ENCODE data around the gene CACNA1C.

DNA sequence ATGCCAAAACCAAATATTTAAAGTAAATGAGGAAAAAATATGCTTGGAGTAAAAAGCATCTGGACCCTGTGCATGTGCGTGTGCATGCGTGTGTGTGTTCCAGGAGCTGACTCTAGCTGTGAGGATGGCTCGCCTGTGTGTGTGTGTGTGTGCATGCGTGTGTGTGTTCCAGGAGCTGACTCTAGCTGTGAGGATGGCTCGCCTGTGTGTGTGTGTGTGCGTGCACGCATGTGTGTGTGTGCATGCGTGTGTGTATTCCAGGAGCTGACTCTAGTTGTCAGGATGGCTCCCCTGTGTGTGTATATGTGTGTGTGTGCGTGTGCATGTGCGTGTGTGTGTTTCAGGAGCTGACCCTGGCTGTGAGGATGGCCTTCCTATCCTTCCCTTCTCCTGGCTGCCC, 357.7 kb downstream of the CACNA1C start:
- TF ChIP-seq POLR2A (IDR thresholded peaks at IDR 0.05) = no peak
- TF ChIP-seq, protein P1, sequence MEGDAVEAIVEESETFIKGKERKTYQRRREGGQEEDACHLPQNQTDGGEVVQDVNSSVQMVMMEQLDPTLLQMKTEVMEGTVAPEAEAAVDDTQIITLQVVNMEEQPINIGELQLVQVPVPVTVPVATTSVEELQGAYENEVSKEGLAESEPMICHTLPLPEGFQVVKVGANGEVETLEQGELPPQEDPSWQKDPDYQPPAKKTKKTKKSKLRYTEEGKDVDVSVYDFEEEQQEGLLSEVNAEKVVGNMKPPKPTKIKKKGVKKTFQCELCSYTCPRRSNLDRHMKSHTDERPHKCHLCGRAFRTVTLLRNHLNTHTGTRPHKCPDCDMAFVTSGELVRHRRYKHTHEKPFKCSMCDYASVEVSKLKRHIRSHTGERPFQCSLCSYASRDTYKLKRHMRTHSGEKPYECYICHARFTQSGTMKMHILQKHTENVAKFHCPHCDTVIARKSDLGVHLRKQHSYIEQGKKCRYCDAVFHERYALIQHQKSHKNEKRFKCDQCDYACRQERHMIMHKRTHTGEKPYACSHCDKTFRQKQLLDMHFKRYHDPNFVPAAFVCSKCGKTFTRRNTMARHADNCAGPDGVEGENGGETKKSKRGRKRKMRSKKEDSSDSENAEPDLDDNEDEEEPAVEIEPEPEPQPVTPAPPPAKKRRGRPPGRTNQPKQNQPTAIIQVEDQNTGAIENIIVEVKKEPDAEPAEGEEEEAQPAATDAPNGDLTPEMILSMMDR (IDR thresholded peaks at IDR 0.05) = no peak

Measured in upper lobe of left lung (tissue), 4 donors.